Measurements from ENCODE around the gene MON2. TPM values are rescaled to one million over a fixed set of nuclear protein-coding genes. Genes with fewer than 3 reads are reported as not detected.

The MON2 gene
- total and polyA plus RNA-seq, 12 donors = 5.0 to 25.3 (median 18.5) TPM

GRCh38 chr12:62530596-62530995 is 64.0 kb downstream of the MON2 start:
- intact Hi-C loops (cut with DNase I) = no loop called here
- 52 to 57% methylated on average over 1 of the region's 1 CpG for WGBS, 2 donors
- peaks cover 0 to 93% (median 13%) of the 10 kb centered on the region in 9 donors for H3K36me3 ChIP-seq

GRCh38 chr12:62532333-62532732 is 65.7 kb downstream of the MON2 start:
- DNase-seq (no peak), ATAC-seq (no peak)
- Histone ChIP-seq H3K36me3 (peaks cover 0 to 96% (median 15%) of the 10 kb centered on the region in 9 donors), H3K27ac (no peak overlapping the region), H3K4me1 (peaks cover 0 to 7% (median 0%) of the 10 kb centered on the region in 9 donors), H3K9me3 (no peaks in the 10 kb centered on the region), H3K4me3 (no peak overlapping the region), H3K27me3 (no peaks in the 10 kb centered on the region)
- WGBS, 2 donors = 82 to 83% methylated on average over 3 of the region's 3 CpGs
- intact Hi-C loops (cut with DNase I) = no loop called here
- no peak for TF ChIP-seq CTCF (IDR thresholded peaks at IDR 0.05)

More at GRCh38 chr12:62530596-62530995, 64.0 kb downstream of the MON2 start:
- Histone ChIP-seq H3K4me1 (peaks cover 0 to 4% (median 0%) of the 10 kb centered on the region in 9 donors), H3K4me3 (no peak overlapping the region), H3K9me3 (no peaks in the 10 kb centered on the region), H3K27ac (no peak overlapping the region), H3K27me3 (no peaks in the 10 kb centered on the region)
- DNase-seq (no peak), ATAC-seq (no peak)
- TF ChIP-seq CTCF (IDR thresholded peaks at IDR 0.05) = no peak

GRCh38 chr12:62533087-62533754 is 66.6 kb downstream of the MON2 start:
- no peaks in the 10 kb centered on the region for H3K27me3 ChIP-seq
- 83 to 87% methylated on average over 2 of the region's 2 CpGs for WGBS, 2 donors
- intact Hi-C loops (cut with DNase I) = no loop called here
- no peak overlapping the region for H3K27ac ChIP-seq
- ATAC-seq = no peak
- no peak overlapping the region for H3K4me3 ChIP-seq
- H3K4me1 ChIP-seq = peaks cover 0 to 16% (median 7%) of the 10 kb centered on the region in 9 donors
- H3K36me3 ChIP-seq = peaks cover 0 to 96% (median 20%) of the 10 kb centered on the region in 9 donors
- H3K9me3 ChIP-seq = no peaks in the 10 kb centered on the region
- TF ChIP-seq CTCF (IDR thresholded peaks at IDR 0.05) = no peak
- no peak for DNase-seq

GRCh38 chr12:62533755-62534107 is 67.1 kb downstream of the MON2 start:
- Histone ChIP-seq H3K27ac (no peak overlapping the region), H3K4me3 (no peak overlapping the region), H3K9me3 (no peaks in the 10 kb centered on the region), H3K27me3 (no peaks in the 10 kb centered on the region), H3K36me3 (peaks cover 0 to 96% (median 25%) of the 10 kb centered on the region in 9 donors), H3K4me1 (peaks cover 0 to 17% (median 8%) of the 10 kb centered on the region in 9 donors)
- no peak for ATAC-seq
- intact Hi-C loops (cut with DNase I) = no loop called here
- WGBS, 2 donors = 93 to 98% methylated on average over 2 of the region's 2 CpGs
- TF ChIP-seq CTCF (IDR thresholded peaks at IDR 0.05) = no peak
- no peak for DNase-seq

All from heart right ventricle (tissue), 16 donors.